Frontal cortex (tissue), 4 donors: Measurements from ENCODE around the gene SSC5D. TPM values are rescaled to one million over a fixed set of nuclear protein-coding genes. Genes with fewer than 3 reads are reported as not detected.
A peak's percentile ranks its signal among the peaks of the same experiment; 100 is the strongest.
"Not testable (repeated sequence)": the region's sequence is repeated elsewhere in the genome, so short reads cannot be mapped to it uniquely, and the experiment has no call there.

ENCODE experiments used
- DNase-seq, 2 donors: peaks; one replicate each; pipeline ENCODE4 v3.0.0; 2012; ENCODE audit warnings: low spot score in 2 of 2
- FAIRE-seq: peaks from 2 replicates; lab custom pipeline; 2012; peaks lifted over from hg19 to GRCh38; lab: Jason Lieb, UNC
- total RNA-seq: library from RNA; depleted of rRNA; stranded (reverse); fragments of >200 nt; gene quantifications from one replicate; pipeline ENCODE4 v1.2.3, GENCODE V29; 2014
- donor health status: control.
- donor health status: control.
- donor health status: control.

The SSC5D gene
- total RNA-seq, 1 donor from 2014 or later: under 0.01 TPM

GRCh38 chr19:55528030-55528803 lies 40.0 kb downstream of the SSC5D start:
- DNase-seq: peak in 1 of 2 donors; percentile 29
- no peak for FAIRE-seq

DNA sequence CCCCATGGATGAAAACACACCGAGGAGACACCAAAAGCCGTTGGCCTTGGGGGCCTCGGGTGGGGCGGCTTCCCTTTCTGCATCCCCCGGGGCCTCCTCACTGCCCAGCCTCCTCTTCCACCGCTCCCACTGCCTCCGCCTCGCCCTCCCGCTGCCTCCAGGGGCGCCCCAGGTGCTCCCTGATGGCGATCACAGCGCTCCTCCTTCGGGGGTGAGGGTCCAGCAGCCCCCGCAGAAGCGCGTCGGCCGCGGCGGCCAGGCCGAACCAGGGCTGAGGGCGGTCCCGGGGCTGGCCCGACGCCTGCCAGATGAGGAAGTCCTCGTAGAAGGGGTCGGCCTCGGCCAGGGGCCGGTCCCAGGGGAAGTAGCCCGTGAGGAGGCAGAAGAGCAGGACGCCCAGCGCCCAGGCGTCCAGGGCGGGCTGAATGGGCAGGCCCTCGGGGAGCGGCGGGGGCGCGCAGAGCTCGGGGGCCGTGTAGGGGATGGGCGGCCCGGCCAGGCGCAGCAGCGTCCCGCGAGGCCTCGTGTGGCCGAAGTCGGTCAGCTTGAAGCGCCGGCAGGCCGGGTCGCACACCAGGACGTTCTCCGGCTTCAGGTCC lies 41.5 kb downstream of the SSC5D start:
- DNase-seq: no peak
- FAIRE-seq: no peak

DNA sequence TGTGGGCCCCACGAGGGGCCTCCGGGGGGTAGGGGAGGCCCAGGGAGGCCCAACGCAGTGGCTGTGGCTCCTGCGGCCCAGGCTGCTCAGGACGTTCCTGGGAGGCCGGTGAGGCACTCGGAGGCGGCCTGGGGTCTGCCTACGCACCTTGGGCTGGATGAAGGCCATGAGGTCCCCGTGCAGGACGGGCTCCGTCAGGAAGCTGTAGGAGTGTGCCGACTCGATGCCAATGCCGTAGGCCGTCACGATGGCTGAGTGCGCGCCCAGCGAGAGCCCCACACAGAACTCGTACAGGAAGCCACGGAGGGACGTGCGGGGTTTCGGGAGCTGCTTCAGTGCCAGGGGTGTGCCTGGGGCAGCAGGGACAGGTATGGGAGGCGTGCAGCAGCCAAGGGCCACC lies 42.8 kb downstream of the SSC5D start:
- FAIRE-seq (no peak), DNase-seq (no peak)

DNA sequence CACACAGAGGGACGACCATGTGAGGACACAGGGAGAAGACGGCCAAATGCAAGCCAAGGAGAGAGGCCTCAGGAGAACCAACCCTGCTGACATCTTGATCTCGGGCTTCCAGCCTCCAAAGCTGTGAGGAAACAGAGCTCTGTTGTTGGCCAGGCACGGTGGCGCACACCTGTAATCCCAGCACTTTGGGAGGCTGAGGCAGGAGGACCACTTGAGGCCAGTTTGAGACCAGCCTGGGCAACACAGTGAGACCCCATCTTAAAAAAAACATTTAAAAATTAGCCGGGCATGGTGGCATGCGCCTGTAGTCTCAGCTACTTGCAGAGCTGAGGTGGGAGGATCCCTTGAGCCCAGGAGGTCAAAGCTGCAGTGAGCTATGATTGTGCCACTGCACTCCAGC lies 46.0 kb downstream of the SSC5D start:
- DNase-seq, FAIRE-seq: not testable (repeated sequence)

DNA sequence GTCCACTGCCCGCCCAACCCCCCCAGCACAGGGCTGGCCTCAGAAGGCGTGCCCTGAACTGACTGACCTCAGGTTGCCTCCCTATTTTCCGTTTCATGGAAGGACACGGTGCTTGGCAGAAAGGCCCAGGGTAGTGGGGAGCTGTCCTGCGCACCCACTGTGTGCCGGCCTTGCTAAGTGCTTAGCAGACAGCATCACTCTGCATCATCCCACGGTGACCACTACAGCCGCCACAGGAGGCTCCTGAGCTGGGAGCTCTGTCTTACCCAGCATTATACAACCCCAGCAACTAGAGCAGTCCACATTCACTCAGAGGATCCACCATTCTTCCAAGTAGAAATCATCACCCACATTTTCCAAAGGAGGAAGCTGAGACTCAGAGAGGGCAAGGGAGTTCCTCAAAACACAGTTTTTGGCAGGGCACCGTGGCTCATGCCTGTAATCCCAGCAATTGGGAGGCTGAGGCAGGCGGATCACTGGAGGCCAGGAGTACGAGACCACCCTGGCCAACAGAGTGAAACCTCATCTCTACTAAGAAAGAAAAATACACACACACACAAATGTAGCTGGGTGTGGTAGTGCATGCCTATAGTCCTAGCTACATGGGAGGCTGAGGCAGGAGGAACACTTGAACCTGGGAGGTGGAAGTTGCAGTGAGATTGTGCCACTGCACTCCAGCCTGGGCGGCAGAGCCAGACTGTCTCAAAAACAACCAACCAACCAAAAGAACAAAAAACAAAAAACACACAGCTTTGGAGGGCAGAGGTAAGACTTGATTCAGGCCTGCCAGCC lies 47.1 kb downstream of the SSC5D start:
- DNase-seq (no peak), FAIRE-seq (no peak)

GRCh38 chr19:55535965-55536350 lies 47.7 kb downstream of the SSC5D start:
- FAIRE-seq (no peak), DNase-seq (no peak)

DNA sequence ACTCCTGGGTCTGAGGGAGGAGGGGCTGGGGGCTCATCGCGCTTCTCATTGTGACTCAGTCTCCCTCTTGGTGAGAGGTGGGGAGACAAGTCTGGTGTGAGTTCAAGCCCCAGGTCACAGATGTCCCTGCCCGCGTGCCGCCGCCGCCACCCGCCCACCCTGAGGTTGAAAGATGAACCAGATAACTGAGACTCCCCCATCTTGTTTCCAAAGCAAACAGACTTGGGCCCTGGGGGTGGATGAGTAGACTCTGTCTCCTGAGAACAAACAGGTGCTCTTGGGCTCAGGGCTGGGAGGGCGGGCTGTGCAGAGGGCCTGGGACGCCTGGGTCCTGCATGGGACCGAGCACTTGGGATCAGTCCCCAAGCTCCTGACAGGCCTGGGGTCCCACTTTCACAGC lies 48.1 kb downstream of the SSC5D start:
- DNase-seq (no peak), FAIRE-seq (no peak)

GRCh38 chr19:55536951-55537740 lies 48.9 kb downstream of the SSC5D start, which contains the start of gene SBK2:
TSS of gene SBK2 (minus strand) at chr19:55537133. CDS start at chr19:55536294, 839 bp downstream.
- DNase-seq (no peak), FAIRE-seq (no peak)

DNA sequence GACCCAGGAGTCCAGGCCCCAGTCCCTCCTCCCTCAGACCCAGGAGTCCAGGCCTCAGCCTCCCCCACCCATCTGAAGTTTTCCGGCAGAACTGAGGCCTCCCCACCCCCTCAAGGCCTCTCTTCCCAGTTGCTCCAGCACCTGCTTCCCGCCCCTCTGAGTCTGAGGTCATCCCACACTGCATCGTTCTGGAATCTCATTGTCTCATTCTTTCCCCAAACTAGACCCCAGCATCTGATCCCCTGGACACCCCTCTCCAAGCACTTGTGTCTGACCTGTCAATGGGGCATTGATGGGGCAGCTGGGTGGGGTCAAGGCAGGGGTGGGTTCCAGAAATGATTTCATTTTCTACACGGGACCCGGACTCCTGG lies 49.5 kb downstream of the SSC5D start:
- FAIRE-seq (no peak), DNase-seq (no peak)

DNA sequence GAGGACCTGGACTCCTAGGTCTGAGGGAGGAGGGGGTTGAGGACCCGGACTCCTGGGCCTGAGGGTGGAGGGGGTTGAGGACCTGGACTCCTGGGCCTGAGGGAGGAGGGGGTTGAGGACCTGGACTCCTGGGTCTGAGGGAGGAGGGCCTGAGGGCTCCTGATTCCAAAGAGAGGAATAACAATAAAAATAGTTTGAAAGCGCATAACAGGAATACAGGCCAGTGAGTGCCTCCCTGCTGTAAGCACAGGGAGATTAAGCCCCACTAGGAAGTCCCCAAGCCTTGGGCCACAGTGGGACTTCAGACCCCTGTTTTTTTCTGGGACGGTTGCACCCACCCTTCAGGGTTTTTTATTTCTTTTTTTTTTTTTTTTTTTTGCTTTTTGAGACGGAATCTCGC lies 49.9 kb downstream of the SSC5D start:
- no peak for DNase-seq
- no peak for FAIRE-seq

DNA sequence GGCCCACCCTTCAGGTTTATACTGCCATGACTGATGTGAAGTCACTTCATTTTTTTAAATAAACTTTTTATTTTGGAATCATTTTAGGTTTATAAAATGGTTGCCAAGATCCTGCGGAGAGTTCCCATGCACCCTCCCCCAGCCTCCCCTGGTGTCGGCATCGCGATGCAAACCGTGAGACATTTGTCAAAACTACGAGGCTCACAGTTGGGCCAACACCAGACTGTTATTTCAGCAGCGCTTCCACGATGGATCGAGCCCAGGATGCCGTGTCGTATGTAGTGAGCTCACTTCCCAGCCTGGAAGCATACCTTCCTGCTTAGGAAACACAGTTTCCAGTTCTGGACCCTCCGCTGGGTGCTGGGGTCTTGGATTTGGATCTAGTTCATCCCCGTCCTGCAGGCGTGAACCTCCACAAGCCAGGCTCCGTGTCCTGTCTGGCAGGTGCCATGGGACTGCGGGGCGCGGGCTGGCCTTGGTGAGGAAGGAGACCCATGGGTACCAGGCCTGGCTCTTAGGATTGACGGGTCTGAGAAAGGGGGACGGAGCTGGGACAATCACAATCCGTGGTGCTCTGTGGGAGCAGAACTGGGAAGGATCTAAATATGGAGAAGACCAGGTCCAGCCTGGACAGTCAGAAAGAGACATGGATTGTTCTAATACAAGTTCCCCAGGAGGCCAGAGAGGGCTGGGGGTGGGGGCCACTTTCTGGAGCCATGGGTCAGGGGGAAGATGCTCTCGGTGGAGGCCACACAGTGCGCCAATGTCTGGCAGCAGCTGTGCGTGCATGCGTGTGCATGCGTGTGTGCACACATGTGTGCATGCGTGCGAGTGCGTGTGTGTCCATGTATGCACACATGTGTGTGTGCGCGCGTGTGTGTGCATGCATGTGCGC lies 51.1 kb downstream of the SSC5D start:
- DNase-seq: no peak

GRCh38 chr19:55540619-55541018 lies 52.4 kb downstream of the SSC5D start:
- DNase-seq: no peak
- no peak for FAIRE-seq

More for the DNA sequence above, 51.1 kb downstream of the SSC5D start:
- no peak for FAIRE-seq

- FAIRE-seq: no peak
- DNase-seq: no peak
Observed at GRCh38 chr19:55541091-55541490, 52.9 kb downstream of the SSC5D start.

DNA sequence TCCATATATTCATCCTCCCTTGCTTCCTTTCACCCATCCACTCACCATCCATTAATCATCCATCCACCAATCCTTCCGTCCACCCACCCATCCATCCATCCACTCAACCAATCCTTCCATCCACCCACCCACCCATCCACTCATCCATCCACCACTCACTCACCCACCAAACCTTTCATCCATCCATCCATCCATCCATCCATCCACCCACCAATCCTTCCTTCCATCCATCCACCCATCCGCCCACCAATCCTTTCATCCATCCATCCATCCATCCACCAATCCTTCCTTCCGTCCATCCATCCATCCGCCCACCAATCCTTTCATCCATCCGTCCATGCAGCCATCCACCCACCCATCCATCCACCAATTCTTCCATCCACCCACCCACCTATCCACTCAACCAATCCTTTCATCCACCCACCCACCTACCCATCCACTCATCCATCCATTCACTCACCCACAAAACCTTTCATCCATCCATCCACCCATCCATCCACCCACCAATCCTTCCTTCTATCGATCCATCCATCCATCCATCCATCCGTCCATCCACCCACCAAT lies 54.1 kb downstream of the SSC5D start:
- FAIRE-seq (no peak), DNase-seq (no peak)

GRCh38 chr19:55543567-55543966 lies 55.3 kb downstream of the SSC5D start:
- no peak for FAIRE-seq
- no peak for DNase-seq

DNA sequence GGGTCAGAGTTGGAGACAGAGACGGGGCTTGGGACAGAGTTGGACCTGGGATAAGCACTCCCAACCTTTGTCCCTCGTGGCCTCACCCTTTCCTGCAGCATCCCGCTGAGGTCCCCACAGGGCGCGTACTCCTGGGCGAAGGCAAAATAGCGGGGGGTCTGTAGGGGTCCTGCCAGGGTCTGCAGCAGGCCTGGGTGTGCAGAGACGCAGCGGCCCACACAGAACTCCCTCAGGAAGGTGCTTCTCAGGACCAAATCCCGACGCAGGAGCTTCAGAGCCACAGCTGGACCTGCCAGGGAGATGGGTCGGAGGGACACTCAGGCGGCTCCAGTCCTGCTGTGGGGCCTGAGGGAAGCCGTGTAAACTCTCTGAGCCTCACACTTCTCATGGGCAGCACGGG lies 55.8 kb downstream of the SSC5D start:
- DNase-seq (no peak), FAIRE-seq (no peak)

GRCh38 chr19:55544776-55545439 lies 56.7 kb downstream of the SSC5D start:
- DNase-seq: no peak
- no peak for FAIRE-seq

DNA sequence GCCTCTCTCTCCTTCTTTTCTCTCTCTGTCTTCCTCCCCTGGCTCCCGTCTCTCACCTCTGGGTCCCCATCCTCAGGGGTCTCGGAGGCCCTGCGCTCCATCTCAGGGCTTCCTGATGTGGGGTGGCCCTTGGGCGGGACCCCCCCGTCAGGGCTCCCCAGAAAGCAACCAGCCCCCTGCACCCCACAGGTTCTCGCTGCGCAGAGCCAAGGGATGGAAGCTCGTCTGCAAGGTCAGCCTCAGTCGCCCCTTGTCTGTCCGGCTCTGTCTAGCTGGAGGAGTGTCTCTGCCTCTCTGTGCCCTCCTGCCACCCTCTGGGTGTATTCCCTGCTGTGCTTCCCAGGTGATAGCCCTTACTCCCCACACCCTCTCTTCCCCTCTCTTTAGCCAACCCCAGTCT lies 57.2 kb downstream of the SSC5D start, which contains the start of gene SBK3:
SBK3 (minus strand) TSS at position 101 of the 400 bp plus-strand sequence; CDS start at position 101, 0 bp downstream.
- DNase-seq (no peak), FAIRE-seq (no peak)
